Hippocampal formation (tissue), 2 donors: ENCODE measurements around the gene HORMAD1.
"Not testable (repeated sequence)": the region's sequence is repeated elsewhere in the genome, so short reads cannot be mapped to it uniquely, and the experiment has no call there.

Experiments
- DNase-seq, 2 donors: peaks; one replicate each; lab custom pipeline; 2025; lab: John Stamatoyannopoulos, UW

Gene HORMAD1

GRCh38 chr1:150696995-150697927 is 23.4 kb downstream of the HORMAD1 start, which contains the start of gene GOLPH3L:
Gene GOLPH3L, minus strand, starts transcription at chr1:150697154. Its CDS starts 2,316 bp downstream, at chr1:150694838.
- DNase-seq = peak; percentile 90 to 95

DNA sequence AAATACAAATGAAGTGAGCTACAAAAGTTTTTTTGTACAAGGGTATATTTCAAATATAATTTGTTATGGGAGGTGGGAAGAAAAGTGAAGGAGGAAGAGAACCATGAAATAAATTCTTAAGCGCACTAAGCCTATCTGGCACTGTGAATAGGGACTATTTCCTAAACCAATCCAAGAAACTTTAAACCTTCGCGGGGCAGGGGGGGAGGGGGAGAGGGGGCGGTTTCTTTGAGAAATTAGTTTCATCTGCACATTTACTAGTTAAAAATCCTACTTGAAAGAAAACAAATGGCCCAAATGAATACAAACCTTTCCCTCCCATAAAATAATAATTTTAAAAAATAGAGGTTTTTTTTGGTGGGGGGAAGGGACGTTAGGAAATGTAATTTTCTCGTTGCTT is 24.1 kb downstream of the HORMAD1 start:
- no peak for DNase-seq

DNA sequence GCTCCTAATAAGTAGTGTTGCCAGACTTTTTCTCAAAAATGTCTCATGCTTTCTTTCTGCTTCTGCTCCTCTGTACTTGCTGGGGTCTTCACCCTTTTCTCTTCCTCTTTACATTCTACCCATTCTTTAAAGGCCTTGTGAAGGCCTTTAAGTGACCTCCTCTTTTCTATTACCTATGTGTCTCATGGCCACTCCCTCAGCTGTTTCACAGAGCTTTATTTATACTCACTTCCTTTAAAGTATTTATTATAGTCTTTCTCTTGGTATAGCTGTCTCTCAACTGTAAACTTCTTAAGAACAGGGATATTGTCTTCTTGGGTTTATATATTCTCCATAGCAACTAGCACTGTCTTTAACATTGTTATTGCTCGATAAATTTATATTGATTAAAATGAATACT is 24.5 kb downstream of the HORMAD1 start:
- DNase-seq = no peak

- no peak for DNase-seq
These were observed 25.1 kb downstream of the HORMAD1 start for GRCh38 chr1:150695561-150695960.

DNA sequence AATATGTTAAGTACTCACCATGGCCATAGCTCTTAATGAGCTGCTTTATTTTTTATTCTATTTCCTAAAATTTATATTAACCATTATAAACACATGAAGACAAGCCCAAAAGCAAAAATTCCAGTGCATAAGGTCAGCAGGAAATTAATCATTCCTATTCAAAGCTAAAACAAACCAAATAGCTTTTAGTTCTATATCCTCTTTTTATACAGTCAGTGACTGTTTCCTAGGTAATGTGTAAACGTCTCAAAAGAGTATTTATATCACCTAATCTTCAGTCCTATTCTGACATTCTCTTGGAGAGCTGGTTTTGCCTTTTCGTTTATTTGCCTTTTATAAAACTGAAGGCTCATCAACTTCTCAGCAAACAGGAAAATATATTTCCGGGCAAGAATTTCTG is 28.0 kb downstream of the HORMAD1 start:
- no peak for DNase-seq

GRCh38 chr1:150688763-150689162 is 31.9 kb downstream of the HORMAD1 start:
- DNase-seq = no peak

DNA sequence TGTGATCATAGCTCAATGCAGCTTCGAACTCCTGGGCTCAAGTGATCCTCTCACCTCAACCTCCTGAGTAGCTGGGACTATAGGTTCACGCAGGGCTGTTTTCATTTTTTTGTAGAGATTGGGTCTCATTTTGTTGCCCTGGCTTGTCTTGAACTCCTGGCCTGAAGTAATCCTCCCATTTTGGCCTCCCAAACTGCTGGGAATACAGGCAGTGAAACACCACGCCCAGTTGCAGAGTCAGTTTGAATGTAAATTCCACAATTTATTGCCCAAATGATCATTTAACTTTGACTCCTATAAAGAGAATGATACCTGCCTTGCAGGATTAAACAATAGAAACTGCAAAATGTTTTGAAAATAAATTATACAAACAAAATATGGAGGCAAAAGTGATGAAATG is 34.4 kb downstream of the HORMAD1 start:
- no peak for DNase-seq

DNA sequence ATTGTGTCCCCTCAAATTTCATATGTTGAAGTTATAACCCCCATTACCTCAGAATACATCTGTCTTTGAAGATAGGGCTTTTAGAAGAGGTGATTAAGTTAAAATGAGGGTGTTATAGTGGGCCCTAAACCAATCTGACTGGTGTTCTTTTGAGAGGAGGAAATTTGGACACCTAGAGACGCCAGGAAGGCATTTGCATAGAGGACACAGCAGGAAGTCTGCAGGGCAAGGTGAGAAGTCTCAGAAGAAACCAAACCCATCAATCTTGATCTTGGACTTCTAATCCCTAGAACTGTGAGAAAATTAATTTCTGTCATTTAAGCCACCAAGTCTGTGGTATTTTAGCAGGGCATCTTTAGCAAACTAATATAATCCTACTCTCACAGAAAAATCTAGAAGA is 36.8 kb downstream of the HORMAD1 start:
- no peak for DNase-seq

DNA sequence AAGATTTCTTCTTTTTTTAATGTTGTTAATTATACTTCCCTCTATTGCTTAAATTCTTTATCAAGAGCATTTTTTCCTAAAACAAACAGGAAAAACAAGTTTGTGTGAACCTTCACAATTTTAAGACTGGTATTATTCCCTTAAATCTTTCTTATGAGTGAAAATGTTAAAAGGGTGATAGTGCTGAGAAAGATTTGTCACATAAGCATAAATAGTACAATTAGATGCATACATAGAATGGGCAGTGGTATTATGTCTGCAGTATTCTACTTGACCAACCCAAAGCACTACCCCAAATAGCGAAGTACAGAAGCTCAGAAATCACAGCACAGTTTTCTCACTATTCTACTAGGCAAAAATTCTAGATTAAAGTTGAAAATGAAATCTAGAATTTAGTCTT is 41.7 kb downstream of the HORMAD1 start:
- no peak for DNase-seq

DNA sequence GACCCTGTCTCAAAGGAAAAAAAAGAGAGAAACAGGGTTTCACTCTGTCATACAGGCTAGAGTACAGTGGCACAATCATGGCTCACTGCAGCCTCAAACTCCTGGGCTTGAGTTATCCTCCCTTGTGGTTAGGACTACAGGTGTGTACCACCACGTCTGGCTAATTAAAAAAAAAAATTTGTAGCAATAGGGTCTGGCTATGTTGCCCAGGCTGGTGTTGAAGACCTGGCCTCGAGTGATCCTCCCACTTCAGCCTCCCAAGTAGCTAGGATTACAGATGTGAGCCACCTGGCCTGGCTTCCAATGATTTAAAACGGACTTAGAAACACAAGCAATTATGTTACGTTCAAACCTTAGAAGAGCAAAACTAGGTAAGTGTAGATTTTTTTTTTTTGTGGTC is 45.8 kb downstream of the HORMAD1 start:
- DNase-seq = no peak

DNA sequence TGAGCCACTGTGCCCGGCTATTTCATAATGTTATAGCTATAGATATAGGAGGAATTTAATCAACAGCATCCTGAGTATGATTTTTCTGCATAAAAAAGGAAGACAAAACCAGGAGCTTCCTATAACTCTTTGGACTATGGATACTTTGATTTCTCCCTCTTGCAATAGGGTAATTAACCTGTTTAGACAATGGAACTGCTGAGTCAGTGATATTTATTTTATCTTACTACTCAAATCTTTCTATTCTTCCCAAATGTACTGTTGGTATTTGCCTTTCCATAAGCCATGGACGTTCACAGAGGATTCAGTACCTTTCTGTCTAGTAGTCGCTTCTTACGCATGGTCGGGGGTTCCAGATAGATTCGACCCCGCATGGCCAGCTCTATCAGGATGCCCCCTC is 57.4 kb downstream of the HORMAD1 start:
- DNase-seq = no peak

GRCh38 chr1:150662811-150663210 is 57.9 kb downstream of the HORMAD1 start:
- DNase-seq = no peak

GRCh38 chr1:150661156-150661555 is 59.5 kb downstream of the HORMAD1 start:
- DNase-seq = no peak

DNA sequence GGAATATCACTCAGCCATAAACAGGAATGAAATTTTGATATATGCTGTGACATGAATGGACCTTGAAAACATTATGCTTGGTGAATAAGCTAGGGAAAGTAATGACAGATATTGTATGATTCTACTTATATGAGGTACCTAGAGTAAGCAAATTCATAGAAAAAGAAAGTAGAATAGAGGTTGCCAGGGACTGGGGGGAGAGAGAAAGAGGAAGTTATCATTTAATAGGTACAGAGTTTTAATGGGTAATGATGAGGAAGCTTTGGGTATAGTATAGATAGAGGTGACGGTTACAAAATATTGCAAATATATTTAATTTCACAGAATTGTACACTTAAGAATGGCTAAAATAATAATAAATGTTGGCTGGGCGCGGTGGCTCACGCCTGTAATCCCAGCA is 60.1 kb downstream of the HORMAD1 start:
- DNase-seq = no peak

- not testable (repeated sequence) for DNase-seq
These were observed 63.6 kb downstream of the HORMAD1 start for GRCh38 chr1:150657064-150657463.

DNA sequence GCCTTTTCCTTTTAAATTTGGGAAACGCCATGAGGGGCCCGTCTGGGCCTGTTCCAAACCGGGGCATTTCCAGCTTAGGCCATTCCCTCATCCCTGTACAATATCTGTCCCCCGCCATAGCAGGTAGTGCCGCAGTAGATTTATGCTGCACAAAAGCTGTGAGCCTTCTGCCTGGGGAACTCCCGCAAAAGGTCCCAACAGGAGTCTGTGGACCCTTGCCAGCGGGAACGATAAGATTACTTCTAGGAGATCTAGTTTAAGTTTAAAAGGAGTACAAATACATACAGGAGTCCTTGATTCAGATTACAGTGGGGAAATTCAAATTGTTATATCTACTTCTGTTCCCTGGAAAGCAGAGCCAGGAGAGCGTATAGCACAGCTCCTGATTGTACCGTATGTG is 66.1 kb downstream of the HORMAD1 start:
- DNase-seq = not testable (repeated sequence)

DNA sequence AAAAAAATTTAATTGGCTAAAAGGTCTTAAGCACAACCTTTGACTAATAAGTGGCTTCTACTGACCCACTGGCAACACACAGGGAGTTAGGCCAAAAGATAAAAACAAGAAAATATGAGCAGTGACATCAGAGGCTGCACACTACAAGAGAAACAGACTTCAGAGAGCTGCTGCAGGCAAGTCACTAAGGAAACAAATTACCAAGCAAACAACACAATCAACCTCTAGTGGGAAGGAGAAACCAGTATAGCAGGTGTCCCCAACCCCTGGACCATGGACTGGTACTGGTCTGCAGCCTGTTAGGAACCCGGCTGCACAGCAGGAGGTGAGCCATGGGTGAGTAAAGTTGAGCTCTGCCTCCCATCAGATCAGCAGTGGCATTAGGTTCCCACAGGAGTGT is 70.5 kb downstream of the HORMAD1 start:
- no peak for DNase-seq

GRCh38 chr1:150649441-150650075 is 71.1 kb downstream of the HORMAD1 start:
- no peak for DNase-seq
